Endometrial microvascular endothelial cells (primary cell): Measurements from ENCODE around the gene FGFR3. TPM values are rescaled to one million over a fixed set of nuclear protein-coding genes. Genes with fewer than 3 reads are reported as not detected.

ENCODE experiments used
- in situ Hi-C: cut with HindIII; loops from 2 replicates; pipeline ENCODE4 v1.10.0; 2017; ENCODE audit warnings: low sequenced_read_pairs, low pct_unique_long_range_greater_than_20kb; ENCODE audit errors: inconsistent ontology term
- total RNA-seq: library from RNA; depleted of rRNA; stranded (reverse); fragments of >200 nt; gene quantifications from one replicate; pipeline ENCODE4 v1.2.3, GENCODE V29; 2015; ENCODE audit errors: inconsistent ontology term

Gene FGFR3
- total RNA-seq, 1 donor from 2014 or later: 0.19 TPM

- in situ Hi-C loops: no loop called here
Observed at GRCh38 chr4:1783970-1784369, 9.1 kb upstream of the FGFR3 start.

- in situ Hi-C loops: no loop called here
Observed at GRCh38 chr4:1784395-1784788, 8.7 kb upstream of the FGFR3 start.

- in situ Hi-C loops: no loop called here
Observed at GRCh38 chr4:1784789-1785591, 8.1 kb upstream of the FGFR3 start.

- in situ Hi-C loops: no loop called here
Observed at GRCh38 chr4:1785592-1785991, 7.5 kb upstream of the FGFR3 start.

- in situ Hi-C loops: no loop called here
Observed at GRCh38 chr4:1786544-1787362, 6.3 kb upstream of the FGFR3 start.

GRCh38 chr4:1787411-1788077, 5.5 kb upstream of the FGFR3 start:
- in situ Hi-C loops: no loop called here

GRCh38 chr4:1788254-1788973, 4.7 kb upstream of the FGFR3 start:
- in situ Hi-C loops: no loop called here

- in situ Hi-C loops: no loop called here
Observed at GRCh38 chr4:1789552-1789951, 3.5 kb upstream of the FGFR3 start.

- in situ Hi-C loops: no loop called here
Observed at GRCh38 chr4:1790005-1790404, 3.1 kb upstream of the FGFR3 start.

GRCh38 chr4:1792158-1792831, 798 bp upstream of the FGFR3 start:
- in situ Hi-C loops: no loop called here

- in situ Hi-C loops: no loop called here
Observed at GRCh38 chr4:1793496-1793840, 375 bp downstream of the FGFR3 start.

GRCh38 chr4:1793940-1794808, 1.1 kb downstream of the FGFR3 start:
- in situ Hi-C loops: no loop called here

- in situ Hi-C loops: no loop called here
Observed at GRCh38 chr4:1794809-1795298, 1.8 kb downstream of the FGFR3 start.

GRCh38 chr4:1795299-1796195, 2.5 kb downstream of the FGFR3 start:
- in situ Hi-C loops: no loop called here

GRCh38 chr4:1796486-1797204, 3.6 kb downstream of the FGFR3 start:
- in situ Hi-C loops: no loop called here

- in situ Hi-C loops: no loop called here
Observed at GRCh38 chr4:1797298-1797860, 4.3 kb downstream of the FGFR3 start.
